GM19099 (cell line): ENCODE measurements around the gene YTHDF1.

Experiments
- POLR2A ChIP-seq: IDR thresholded peaks from 3 replicates; pipeline ENCODE4 v1.6.1; 2011; ENCODE audit warnings: low read depth; ENCODE audit not compliant: insufficient read length; ENCODE audit errors: extremely low read depth

Gene YTHDF1

DNA sequence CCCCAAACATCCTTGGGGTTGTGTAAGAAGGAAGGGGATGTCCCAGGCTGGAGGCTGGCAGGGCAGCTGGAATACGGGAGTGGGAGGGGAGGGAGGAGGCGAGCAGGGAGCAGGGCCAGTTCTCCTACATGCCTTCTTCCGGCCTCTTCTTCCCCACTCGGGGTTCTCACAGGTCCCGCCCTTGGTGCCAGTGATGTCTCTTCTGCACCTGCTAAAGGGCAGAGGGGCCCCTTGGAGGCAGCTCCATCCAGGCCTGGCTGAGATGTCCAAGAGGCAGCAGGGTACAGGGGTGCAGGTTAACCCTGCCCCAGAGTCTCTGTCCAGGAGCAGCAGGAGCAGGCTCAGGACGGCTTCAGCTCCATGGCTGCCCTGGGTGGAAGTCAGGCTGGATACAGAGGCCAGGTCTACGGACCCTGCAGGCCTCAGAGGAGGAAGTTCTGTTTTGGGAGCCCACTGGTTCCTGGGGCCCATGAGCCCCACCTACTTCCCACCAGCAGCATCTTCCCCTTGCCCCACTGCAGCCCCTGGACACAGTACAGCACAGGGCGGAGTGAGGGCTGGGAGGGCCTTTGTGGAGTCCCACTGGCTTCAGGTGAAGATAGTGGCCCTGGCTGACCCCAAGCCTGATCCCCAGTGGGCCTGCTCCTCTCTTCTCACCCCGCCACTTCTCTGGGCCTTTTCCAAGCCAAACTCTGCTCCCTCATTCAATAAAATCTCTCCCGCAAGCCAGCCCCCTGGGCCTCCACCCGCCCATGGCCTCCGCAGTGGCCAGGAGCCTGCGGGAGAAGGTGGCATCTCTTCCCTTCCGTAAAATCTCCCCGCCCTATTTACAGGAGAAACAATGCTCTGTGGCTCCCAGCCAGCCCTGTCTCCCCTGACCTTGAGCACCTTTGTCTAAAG is 60.4 kb downstream of the YTHDF1 start:
- no peak for TF ChIP-seq POLR2A

DNA sequence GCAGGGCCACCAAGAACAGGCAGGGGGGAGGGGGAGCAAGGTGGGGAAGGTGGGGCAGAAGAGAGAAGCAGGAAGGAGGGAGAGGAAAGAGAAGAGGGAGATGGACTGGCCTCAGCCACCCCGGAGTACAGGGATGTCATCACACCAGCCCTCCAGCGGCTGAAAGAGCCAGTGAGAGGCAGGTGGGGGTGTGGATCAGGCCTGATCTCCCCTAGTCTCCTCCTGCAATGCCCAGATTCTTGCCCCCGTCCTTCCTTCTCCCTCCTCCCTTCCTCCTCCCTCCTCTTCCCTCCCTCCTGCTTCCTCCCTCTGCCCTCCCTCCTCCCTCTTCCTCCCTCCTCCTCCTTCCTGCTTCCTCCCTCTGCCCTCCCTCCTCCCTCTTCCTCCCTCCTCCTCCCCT is 61.5 kb downstream of the YTHDF1 start:
- TF ChIP-seq POLR2A: no peak

DNA sequence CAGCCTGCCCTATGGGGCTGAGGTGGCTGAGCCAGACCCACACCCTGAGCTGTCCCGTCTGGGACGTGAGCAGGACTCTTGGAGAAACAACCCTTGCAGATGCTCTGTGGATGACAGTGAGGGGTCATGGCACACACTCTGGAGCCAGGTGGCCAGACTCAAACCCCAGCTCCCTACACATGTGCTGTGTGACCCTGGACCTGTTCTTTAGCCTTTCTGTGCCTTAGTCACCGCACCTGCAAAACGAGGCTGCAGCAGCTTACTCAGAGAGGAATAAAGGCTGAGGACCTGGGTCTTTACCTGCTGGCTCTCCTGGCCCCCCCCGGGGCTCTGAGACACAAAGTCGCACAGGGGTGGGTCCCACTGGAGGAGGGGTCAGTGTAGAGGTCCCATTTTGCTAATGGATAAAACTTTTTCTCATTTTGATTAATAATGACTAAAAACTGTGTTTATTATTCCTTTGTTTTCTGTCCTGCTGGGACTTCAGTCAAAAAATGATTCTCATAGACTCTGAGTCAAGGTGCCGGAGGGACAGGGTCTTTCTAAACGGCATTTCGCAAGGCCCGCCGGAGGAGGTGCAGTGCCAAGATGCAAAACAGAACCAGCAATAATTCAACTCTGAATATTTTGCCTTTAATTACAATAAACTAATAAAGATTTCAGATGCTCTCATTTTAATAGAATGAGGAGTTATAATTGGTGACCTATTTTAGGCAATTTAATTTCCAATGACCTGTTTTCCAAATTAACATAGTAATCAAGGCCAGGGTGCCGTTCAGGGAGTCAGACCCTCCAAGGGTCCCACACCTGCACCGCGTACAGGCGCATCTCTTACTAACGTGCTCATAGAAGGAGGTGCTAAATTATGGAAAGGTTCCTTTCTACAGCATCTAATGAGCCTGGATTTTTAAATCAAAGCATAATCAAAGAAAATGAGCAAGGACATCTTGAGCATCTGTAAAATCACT is 62.4 kb downstream of the YTHDF1 start:
- TF ChIP-seq POLR2A: no peak

DNA sequence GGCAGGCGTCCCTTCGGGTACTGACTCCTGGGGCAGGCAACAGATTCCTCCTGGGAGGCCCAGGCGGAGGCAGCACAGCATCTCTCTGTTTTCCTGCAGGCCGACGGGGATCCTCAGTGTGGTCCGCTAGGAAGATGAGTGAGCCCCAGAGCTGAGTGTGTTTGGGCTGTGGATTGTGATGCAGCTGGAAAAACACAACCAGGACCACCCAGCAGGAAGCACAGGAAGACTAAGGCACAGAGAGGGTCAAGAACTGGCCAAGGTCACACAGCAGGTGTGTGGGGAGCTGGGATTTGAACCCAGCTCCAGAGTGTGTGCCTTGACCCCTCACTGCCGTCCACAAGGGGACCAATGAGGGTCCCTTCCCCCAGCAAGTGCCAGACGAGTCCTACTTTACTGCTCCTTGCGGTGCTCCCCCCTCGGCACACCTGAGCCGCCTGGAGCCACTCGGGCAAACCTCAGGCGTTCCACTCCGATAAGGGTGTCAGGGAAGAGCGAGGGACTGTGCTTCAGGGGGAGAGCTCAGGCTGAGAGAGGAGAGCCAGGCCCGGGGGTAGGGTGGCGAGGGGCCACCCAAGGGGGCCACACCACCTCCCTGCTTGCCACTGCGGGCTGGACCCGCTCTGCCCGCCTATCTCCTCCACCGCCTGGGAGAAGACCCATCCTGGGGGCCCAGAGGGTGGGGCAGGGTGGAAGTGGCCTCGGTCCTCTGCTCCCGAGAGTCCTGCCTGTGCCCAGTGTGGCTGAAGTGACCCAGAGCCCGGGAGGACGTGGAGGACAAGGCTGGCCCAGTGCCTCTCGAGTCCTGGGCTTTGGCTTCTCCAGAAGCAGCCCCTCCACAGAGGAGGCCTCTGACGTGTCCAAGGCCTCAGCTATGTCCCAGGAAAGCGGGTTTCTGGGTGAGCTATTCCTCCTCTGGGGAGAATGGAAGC is 63.3 kb downstream of the YTHDF1 start:
- TF ChIP-seq POLR2A: no peak

DNA sequence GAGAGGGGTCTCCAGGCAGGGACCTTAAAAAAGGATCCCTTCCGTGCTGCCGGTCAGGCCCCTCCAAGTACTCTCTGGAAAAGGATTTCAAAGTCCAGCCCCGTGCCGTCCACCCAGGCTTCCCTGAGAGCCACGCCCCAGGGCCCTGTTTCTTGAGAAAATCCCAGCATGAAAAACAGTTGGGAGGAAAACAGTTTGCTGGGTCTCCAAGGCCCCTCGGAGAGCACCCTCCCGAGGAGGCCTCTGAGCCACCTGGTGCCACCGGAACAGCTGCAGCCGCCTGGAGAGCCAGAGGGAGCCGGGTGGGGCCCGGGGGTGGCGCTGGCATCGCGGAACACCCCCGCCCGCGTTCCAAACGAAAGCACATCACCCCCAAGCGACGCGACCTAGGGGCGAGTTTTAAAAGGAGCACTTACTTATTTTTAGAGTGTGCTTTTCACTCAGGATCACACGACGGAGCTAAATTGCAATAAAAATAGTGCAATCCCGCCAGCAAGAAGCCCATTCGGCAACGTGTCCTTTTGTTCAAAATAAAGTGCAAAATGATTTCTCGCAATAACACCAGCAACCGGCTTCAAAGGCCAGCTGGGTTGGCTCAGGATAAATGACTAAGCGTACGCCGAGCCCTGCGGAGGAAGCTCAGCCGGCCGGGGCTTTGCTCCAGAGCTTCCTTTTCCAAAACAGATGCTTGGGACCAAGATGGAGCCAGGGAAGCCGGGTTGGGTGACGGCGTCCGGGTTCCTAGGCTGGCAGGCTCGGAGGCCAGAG is 64.2 kb downstream of the YTHDF1 start:
- TF ChIP-seq POLR2A: no peak

DNA sequence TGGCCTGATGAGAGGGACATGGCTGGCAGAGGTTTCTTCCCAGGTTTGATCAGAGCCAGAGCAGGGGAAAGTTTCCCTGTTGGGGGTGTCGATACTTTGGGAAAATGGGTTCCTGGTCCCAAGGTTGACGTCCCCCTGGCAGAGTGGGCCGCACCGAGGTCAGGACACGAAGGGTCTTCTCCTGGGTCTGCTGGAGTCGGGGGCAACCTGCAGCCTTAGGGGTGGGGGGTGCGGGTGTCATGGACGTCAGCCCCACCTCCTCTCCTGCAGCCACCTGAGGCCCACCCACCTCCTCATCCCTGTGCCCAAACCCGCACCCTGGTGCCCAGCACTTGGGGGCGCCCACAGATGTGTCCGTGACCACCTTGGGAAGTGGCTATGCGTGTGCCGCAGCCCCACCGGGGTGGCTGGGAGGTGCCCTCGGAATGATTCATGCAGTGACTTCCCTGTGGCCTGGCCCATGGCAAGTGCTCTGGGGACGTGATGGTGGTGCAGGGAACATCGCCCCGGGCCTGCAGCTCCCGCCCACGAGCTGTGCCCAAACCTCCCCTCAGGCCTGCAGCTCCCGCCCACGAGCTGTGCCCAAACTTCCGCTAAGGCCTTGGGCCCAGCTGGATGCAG is 64.9 kb downstream of the YTHDF1 start:
- no peak for TF ChIP-seq POLR2A

DNA sequence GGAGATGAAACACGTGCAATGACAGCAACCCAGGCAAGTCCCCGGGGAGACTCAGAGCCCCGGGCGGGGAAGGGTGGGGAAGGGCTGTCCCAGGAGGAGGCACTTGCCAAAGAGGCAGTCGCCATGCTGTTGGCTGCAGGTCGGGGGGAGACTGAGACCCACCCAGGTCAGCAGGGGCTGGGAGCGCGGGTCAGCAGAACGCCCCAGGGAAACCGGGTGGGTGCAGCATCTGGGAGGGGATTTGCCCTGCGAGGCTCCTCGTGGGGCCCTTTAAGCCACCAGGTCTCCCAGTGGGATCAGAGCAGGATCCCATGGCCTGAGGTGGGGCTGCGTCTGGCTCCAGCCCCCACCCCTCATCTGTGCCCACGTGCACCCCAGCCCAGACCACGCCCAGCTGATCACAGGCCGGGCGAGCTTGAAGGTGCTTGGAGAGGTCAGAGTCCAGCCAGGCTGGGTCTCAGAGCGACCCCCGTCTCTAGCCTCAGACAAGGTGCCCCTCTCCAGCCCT is 65.5 kb downstream of the YTHDF1 start:
- no peak for TF ChIP-seq POLR2A

DNA sequence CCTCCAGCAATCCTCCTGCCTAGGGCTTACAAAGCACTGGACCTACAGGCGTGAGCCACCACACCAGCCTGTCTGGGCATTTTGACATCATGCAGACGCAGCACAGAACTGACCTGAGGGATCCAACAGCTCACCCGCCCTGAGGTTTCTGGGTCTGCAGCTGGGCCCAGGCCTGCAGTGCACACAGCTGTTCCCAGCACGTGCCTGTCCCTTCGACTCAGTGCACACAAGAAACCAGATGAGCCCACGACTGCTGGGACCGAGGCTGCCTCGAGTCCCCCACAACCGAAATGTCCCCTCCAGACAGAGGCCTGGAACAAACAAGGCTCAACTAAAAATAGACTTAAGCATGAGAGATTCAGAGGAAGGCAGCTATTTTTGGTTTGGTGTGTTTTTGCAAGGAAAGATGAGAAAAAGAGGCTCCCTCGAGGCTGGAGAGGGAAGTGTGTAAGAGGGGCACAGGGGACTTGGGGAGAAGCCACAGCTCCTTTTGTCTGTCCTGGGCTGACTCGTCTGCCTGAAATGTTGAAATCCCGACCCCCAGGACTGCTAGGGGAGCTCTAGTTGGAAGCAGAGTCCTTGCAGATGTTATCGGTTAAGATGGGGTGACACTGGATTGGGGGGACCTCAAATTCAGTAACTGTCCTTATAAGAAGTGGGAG is 66.3 kb downstream of the YTHDF1 start:
- no peak for TF ChIP-seq POLR2A

DNA sequence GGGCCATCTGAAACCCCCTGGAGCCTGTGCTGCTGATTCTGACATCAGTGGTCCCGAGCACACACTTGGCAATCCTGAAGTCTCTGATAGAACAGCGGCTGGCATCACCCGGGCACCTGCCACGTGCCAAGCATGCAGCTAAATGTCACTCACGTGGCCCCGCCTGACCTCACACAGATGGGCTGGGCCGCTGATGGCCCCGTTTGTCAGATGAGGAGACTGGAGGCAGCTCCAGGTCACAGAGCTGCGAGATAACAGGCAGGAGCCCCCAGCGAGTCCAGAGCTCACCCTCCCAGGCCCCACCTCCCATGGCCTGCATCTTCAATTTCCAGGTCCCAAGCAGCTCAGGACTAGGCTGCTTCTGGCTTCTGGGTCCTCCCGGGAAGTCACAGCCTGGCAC is 67.2 kb downstream of the YTHDF1 start:
- TF ChIP-seq POLR2A: no peak

DNA sequence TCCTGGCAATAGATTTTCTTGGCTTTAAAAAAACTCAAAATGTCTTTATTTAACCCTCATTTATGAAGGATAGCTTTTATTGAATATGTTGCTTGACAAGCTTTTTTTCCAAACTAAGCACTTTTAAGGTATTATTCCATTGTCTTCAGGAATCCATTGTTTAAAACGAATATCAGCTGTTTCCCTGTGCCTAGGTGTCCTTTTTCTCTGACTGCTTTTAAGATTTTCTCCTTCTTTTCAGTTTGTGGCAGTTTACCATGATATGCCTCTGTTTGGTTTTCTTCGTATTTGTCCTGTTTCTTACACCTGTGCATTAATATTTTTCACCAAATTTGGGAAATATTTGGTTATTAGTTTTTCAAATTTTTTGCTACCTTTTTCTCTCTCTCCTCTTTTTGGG is 68.4 kb downstream of the YTHDF1 start:
- TF ChIP-seq POLR2A: no peak
